ENCODE results near the gene NPTX1.

DNA sequence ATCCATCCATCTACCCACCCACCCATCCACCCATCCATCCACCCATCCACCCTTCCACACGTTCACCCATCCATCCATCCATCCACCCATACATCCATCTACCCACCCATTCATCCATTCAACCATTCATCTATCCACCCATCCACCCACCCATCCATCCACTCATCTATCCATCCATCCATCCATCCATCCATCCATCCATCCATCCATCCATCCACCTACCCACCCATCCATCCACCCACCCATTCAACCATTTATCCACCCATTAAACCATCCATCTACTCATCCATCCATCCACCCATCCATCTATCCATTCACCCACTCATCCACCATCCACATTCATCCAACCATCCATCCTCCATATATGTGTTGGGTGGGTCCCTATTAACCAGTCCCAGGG lies 42.0 kb upstream of the NPTX1 start:
- TF ChIP-seq MAFK (conservative IDR thresholded peaks at IDR 0.05 in 1 of 2, IDR thresholded peaks at IDR 0.05 in 1 of 2; ENCODE audit: low read length in 2 of 2) = no peak
- TF ChIP-seq POLR2A (IDR thresholded peaks at IDR 0.05; ENCODE audit: insufficient read depth in 1 of 2, low read depth in 2 of 2, low read length in 2 of 2) = no peak
- TF ChIP-seq, protein P1, sequence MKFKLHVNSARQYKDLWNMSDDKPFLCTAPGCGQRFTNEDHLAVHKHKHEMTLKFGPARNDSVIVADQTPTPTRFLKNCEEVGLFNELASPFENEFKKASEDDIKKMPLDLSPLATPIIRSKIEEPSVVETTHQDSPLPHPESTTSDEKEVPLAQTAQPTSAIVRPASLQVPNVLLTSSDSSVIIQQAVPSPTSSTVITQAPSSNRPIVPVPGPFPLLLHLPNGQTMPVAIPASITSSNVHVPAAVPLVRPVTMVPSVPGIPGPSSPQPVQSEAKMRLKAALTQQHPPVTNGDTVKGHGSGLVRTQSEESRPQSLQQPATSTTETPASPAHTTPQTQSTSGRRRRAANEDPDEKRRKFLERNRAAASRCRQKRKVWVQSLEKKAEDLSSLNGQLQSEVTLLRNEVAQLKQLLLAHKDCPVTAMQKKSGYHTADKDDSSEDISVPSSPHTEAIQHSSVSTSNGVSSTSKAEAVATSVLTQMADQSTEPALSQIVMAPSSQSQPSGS (CRISPR knock-in tag; IDR thresholded peaks at IDR 0.05) = no peak
- TF ChIP-seq CTCF (CRISPR knock-in tag; IDR thresholded peaks at IDR 0.05) = no peak
- TF ChIP-seq ZNF432 (CRISPR knock-in tag; IDR thresholded peaks at IDR 0.05; ENCODE audit: borderline replicate concordance) = no peak
- TF ChIP-seq JUND (CRISPR knock-in tag; IDR thresholded peaks at IDR 0.05) = no peak
- TF ChIP-seq HES4 (CRISPR knock-in tag; IDR thresholded peaks at IDR 0.05; ENCODE audit: borderline replicate concordance) = no peak
- TF ChIP-seq TRIM24 (CRISPR knock-in tag; IDR thresholded peaks at IDR 0.05) = no peak
- TF ChIP-seq HMG20A (CRISPR knock-in tag; IDR thresholded peaks at IDR 0.05; ENCODE audit: borderline replicate concordance) = no peak
